ENCODE data around the gene GLRX.
A peak's percentile ranks its signal among the peaks of the same experiment; 100 is the strongest.
"Not testable (repeated sequence)": the region's sequence is repeated elsewhere in the genome, so short reads cannot be mapped to it uniquely, and the experiment has no call there.

Gene GLRX

GRCh38 chr5:95852567-95852966 is 30.0 kb upstream of the GLRX start:
- no peak for DNase-seq (ENCODE audit: low spot score)

DNA sequence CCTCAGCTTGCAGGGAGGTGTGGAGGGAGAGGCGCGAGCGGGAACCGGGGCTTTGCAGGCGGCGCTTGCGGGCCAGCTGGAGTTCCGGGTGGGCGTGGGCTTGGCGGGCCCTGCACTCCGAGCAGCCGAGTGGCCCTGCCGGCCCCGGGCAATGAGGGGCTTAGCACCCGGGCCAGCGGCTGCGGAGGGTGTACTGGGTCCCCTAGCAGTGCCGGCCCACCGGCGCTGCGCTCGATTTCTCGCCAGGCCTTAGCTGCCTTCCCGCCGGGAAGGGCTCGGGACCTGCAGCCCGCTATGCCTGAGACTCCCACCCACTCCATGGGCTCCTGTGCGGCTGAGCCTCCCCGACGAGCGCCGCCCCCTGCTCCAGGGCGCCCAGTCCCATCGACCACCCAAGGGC is 28.6 kb upstream of the GLRX start:
- DNase-seq (ENCODE audit: low spot score) = not testable (repeated sequence)

DNA sequence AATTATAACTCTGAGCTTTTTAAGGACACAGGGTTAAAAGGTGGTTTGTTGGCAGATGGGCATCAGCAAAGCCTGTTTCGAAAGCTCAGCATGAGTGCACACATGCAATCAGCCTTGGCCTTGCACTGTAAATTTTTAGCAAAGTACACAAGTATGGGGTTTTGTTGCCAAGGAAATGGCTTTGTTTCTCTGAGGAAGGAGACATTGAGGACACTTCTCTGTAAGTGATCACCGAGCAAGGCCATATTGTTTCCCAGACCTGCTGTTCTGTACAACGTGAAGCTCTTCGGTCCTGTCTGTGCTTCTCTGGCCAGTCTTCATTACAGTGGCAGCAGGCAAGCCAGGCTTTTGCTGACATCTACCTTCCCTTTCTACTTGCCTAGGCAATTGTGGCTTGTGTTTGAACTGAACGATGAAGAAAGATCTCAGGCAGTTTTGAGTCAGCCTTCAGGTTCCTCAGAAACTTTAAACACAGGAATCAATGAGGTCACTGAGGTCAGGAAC is 27.9 kb upstream of the GLRX start:
- no peak for DNase-seq (ENCODE audit: low spot score)

DNA sequence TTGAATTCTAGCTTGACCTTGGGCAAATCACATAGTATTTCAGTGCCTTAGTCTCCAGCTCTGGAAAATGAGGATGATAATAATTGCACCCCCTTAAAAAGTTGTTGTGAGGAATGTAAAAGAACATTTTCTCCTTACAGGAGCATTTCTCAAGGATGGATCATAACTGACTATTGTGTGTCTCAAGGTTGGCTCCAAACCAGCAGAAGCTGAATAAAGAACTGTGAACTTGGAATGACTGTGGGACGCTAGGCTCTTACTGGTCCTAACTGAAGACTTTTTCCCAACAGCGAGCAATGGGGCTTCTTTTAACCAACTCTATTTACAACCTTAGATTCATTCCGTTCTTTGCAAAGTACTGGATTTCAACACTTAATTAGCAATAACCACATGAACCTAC is 26.2 kb upstream of the GLRX start:
- DNase-seq (ENCODE audit: low spot score) = no peak

DNA sequence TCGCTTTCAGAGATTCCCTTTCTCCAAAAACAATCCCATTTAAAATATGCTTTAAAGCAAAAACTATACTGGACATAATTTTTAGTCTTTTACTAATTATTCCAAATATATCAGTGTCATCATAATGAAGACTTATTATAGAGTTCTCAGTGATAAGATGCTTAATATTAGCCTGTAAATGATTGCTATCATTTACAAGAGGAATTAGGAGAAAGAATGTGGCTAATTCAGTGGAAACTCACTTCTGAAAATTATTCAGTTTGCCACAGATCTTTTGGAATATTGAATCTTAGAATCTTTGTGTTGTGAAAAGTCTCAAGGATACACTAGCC is 24.7 kb upstream of the GLRX start:
- DNase-seq (ENCODE audit: low spot score) = no peak

DNA sequence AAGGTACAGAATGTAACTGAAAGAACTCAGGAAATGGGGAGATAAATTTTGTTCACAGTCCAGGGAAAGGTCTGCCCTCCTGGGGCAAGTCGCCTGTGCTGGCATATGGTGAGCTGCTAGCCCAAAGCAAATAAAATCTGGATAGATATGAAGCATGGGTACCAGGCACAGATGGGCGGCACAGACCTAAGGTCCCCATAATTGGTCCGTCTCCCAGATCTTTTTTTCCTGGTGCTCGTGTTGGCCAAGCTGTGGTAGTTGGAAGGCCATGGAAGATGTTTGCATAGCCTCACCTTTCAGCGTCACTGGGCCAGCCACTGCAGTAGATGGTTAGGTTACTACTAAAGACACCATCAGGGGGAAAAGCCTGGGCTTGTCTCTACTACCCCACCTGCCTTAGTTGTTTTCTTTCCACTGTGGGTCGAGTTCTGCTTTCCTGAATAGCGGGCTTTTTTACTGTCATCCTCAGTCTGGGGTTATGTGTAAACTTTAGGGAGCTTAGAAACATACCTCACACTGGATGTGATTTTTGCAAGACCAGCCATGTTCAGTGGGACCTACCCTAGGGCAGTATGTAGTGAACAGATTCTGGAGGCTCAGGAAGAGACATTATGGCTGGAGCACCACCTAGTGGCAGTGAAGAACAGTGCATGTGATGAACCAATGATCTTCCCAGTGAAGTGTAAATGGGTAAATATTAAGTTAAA is 24.2 kb upstream of the GLRX start:
- DNase-seq (ENCODE audit: low spot score) = peak; percentile 87

DNA sequence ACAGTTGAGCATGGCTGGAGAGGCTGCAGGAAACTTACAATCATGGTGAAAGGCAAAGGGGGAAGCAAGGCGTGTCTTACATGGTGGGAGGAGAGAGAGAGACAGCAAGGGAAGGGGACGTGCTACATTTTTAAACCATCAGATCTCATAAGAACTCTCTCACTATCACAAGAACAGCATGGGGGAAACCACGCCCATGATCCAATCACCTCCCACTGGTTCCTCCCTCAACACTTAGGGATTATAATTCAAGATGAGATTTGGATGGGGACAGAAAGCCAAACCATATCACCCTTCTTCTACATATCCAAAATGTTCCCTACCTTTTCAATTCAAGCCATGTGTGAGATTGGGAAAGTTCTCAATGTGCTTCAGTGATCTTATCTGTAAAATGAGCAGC is 22.9 kb upstream of the GLRX start:
- no peak for DNase-seq (ENCODE audit: low spot score)

GRCh38 chr5:95843733-95844223 is 21.3 kb upstream of the GLRX start:
- no peak for DNase-seq (ENCODE audit: low spot score)

GRCh38 chr5:95842854-95843544 is 20.5 kb upstream of the GLRX start:
- peak; percentile 85 for DNase-seq (ENCODE audit: low spot score)

GRCh38 chr5:95841914-95842812 is 19.6 kb upstream of the GLRX start:
- DNase-seq (ENCODE audit: low spot score) = no peak

- no peak for DNase-seq (ENCODE audit: low spot score)
Measured at GRCh38 chr5:95840956-95841705, 18.6 kb upstream of the GLRX start.

DNA sequence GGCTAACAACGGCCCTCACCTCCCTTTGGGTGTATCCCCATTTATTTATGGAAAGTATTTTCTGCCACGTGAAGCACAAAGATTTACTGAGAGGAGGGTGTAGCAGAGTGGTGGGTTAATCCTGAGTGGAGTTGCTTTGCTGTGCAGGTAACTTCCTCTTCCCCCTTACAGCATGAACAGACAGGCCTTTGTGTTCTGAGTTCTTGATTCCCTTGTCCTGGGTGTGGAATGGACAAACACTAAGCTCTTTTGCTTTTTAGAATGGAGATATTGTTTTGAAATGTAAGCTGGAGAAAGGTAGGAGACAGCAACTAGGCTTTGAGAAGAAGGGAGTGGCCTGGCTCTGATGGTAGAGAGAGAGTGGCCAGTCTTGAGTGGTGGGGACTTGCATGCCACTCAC is 17.1 kb upstream of the GLRX start:
- no peak for DNase-seq (ENCODE audit: low spot score)

- no peak for DNase-seq (ENCODE audit: low spot score)
Measured at GRCh38 chr5:95838556-95838955, 16.0 kb upstream of the GLRX start.

DNA sequence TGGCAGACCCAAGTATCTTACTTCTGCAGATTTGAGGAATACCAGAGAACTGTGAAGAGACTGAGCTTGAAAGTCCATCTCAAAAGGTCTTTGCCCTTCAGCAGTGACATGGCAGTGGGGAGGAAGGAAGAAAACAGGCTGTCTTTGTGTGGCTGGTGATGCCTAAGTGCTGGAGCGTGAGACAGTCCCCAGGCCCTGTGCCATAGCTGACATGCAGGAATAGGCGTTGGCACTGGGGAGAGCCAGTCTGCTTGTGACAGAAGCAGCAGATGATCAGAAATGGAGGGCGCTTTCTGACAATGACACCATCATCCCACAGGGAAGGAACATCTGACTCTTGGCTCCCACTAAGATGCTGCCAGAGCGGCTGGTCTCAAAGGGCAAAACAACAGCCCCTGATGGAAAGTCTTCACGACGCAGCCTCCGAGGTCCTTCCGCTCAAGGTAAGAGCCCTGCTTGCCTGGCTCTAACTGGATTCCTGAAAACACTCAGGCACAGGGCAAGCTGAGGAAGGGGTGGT is 15.5 kb upstream of the GLRX start:
- DNase-seq (ENCODE audit: low spot score) = no peak

- no peak for DNase-seq (ENCODE audit: low spot score)
Measured at GRCh38 chr5:95837492-95837891, 15.0 kb upstream of the GLRX start.

GRCh38 chr5:95836971-95837370 is 14.4 kb upstream of the GLRX start:
- DNase-seq (ENCODE audit: low spot score) = not testable (repeated sequence)

- DNase-seq (ENCODE audit: low spot score) = no peak
Measured at GRCh38 chr5:95836544-95836943, 14.0 kb upstream of the GLRX start.

GRCh38 chr5:95835682-95836385 is 13.3 kb upstream of the GLRX start:
- DNase-seq (ENCODE audit: low spot score) = no peak

DNA sequence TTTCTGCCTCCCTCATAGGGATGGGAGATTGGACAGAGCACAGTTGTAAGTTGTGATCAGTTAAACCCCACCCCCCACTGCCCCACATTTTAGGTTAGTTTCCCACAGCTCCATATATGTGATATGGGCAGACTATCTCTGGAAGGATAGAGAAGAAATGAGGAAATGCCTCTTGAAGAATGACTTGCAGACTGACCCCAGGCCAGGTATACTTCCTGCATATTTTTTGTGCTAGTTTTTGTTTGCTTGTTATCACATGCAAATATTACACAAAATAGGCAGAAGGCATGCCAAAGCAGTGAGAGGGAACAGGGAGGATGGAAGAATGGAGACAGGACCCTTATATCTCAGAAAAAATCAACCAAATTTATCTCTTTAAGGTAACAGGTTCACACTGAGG is 10.1 kb upstream of the GLRX start:
- no peak for DNase-seq (ENCODE audit: low spot score)

- no peak for DNase-seq (ENCODE audit: low spot score)
Measured at GRCh38 chr5:95830226-95830625, 7.7 kb upstream of the GLRX start.

DNA sequence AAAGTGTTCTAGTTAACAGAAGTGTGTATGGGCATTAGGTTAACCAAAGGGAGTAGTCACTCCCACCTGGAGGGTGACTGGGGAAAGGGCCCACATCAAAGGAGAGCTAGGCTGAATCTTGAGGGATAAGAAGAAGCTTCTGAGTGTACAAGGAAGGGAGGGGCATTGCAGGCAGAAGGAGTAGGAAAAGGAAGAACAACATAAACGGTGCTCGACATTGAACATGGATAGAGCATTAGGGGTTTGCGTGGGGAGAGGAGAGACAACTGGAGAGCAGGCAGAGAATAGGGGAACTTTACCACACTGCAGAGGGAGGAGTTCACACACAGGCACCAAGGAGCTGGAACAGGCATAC is 5.3 kb upstream of the GLRX start:
- no peak for DNase-seq (ENCODE audit: low spot score)
